Coronary artery (tissue), 2 donors: ENCODE results near the gene VSX1.

Source experiments
- DNase-seq: peaks from one replicate; pipeline ENCODE4 v3.0.0-alpha.2; 2017; ENCODE audit warnings: low spot score
- H3K27ac ChIP-seq, 2 donors: fragments of 200-600 bp; sonication (generic); one replicate each; pipeline ENCODE4 v1.5.1; 2016 to 2019
- H3K4me3 ChIP-seq: fragments of 200-600 bp; sonication (generic); 2 replicates; pipeline ENCODE4 v1.5.1; 2016; ENCODE audit warnings: mild to moderate bottlenecking, moderate library complexity
- TF ChIP-seq, protein P1 (sequence below): fragments of 200-600 bp; sonication (generic); IDR thresholded peaks from one replicate; pipeline ENCODE4 v1.5.1; 2019; ENCODE audit warnings: antibody characterized with exemption

Gene VSX1

GRCh38 chr20:25100914-25101313 lies 19.0 kb upstream of the VSX1 start:
- Histone ChIP-seq H3K4me3 (no peak overlapping the region), H3K27ac (no peak overlapping the region)
- TF ChIP-seq, protein P1, sequence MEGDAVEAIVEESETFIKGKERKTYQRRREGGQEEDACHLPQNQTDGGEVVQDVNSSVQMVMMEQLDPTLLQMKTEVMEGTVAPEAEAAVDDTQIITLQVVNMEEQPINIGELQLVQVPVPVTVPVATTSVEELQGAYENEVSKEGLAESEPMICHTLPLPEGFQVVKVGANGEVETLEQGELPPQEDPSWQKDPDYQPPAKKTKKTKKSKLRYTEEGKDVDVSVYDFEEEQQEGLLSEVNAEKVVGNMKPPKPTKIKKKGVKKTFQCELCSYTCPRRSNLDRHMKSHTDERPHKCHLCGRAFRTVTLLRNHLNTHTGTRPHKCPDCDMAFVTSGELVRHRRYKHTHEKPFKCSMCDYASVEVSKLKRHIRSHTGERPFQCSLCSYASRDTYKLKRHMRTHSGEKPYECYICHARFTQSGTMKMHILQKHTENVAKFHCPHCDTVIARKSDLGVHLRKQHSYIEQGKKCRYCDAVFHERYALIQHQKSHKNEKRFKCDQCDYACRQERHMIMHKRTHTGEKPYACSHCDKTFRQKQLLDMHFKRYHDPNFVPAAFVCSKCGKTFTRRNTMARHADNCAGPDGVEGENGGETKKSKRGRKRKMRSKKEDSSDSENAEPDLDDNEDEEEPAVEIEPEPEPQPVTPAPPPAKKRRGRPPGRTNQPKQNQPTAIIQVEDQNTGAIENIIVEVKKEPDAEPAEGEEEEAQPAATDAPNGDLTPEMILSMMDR, result no peak
- no peak for DNase-seq

DNA sequence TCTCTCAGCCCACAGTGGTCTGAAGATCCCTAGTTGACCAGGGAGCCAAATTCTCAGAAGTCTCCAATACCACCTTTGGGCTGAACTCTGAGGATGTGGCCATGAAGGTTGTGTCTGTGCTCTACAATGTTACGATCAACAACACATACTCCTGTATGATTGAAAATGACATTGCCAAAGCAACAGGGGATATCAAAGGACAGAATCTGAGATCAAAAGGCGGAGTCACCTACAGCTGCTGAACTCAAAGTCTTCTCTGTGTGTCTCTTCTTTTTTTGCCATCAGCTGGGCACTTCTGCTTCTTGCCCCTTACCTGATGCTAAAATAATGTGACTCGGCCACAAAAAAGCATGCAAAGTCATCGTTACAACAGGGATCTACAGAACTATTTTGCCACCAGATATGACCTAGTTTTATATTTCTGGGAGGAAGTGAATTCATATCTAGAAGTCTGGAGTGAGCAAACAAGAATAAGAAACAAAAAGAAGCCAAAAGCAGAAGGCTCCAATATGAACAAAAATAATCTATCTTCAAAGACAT lies 17.7 kb upstream of the VSX1 start:
- no peak overlapping the region for H3K4me3 ChIP-seq
- DNase-seq, result no peak
- TF ChIP-seq, protein P1, result no peak

GRCh38 chr20:25097498-25097897 lies 15.6 kb upstream of the VSX1 start:
- DNase-seq, result no peak
- no peak overlapping the region for H3K4me3 ChIP-seq
- no peak overlapping the region for H3K27ac ChIP-seq
- TF ChIP-seq, protein P1, result no peak

More for the DNA sequence above, 17.7 kb upstream of the VSX1 start:
- H3K27ac ChIP-seq, result no peak overlapping the region

GRCh38 chr20:25090492-25091429 lies 8.8 kb upstream of the VSX1 start:
- H3K27ac ChIP-seq, result no peak overlapping the region
- TF ChIP-seq, protein P1, result no peak

DNA sequence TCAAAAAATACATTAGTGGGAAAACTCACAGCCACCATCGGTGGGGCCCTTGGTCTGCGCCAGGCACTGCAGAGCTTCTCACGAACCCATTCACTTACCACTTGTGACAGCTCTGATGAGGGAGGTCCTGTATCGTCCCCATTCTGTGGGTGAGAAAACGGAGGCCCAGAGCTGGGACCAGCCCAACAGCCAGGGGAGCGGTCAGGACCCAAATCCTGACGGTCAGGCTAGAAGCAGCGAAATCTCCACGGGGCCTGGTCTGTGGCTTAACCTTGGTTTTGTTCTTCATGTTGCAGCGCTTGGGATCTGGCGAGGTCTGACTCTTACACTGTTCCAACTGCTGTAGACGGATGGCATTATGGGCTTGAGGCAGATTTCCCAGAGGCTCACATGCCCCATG lies 7.7 kb upstream of the VSX1 start:
- no peak overlapping the region for H3K4me3 ChIP-seq
- DNase-seq, result no peak
- TF ChIP-seq, protein P1, result no peak
- H3K27ac ChIP-seq, result no peak overlapping the region

More at GRCh38 chr20:25090492-25091429, 8.8 kb upstream of the VSX1 start:
- no peak for DNase-seq
- no peak overlapping the region for H3K4me3 ChIP-seq

GRCh38 chr20:25089096-25089495 lies 7.2 kb upstream of the VSX1 start:
- Histone ChIP-seq H3K4me3 (no peak overlapping the region), H3K27ac (no peak overlapping the region)
- TF ChIP-seq, protein P1, result no peak
- no peak for DNase-seq
